Hepatocyte (in vitro differentiated cells): ENCODE measurements around the gene SPART. TPM values are rescaled to one million over a fixed set of nuclear protein-coding genes. Genes with fewer than 3 reads are reported as not detected.

ENCODE experiments used
- DNase-seq: peaks from one replicate; pipeline ENCODE4 v3.0.0-alpha.2; 2016; ENCODE audit warnings: low spot score
- H2AFZ ChIP-seq: fragments of 200-600 bp; sonication (generic); 2 replicates; pipeline ENCODE4 v1.6.0; 2016; ENCODE audit warnings: antibody characterized with exemption, mild to moderate bottlenecking
- H3K27ac ChIP-seq: fragments of 200-600 bp; sonication (generic); 2 replicates; pipeline ENCODE4 v1.5.1; 2016; ENCODE audit warnings: mild to moderate bottlenecking
- H3K27me3 ChIP-seq: fragments of 200-600 bp; sonication (generic); 2 replicates; pipeline ENCODE4 v1.6.1; 2016
- H3K36me3 ChIP-seq: fragments of 200-600 bp; sonication (generic); replicated peaks from 2 replicates; pipeline ENCODE4 v1.5.1; 2016; ENCODE audit warnings: low read depth; ENCODE audit not compliant: insufficient read depth
- H3K4me1 ChIP-seq: fragments of 200-600 bp; sonication (generic); 2 replicates; pipeline ENCODE4 v1.5.1; 2016; ENCODE audit warnings: mild to moderate bottlenecking, moderate library complexity; ENCODE audit not compliant: insufficient read depth
- H3K4me2 ChIP-seq: fragments of 200-600 bp; sonication (generic); 2 replicates; pipeline ENCODE4 v1.6.0; 2016
- H3K4me3 ChIP-seq: fragments of 200-600 bp; sonication (generic); 2 replicates; pipeline ENCODE4 v1.5.1; 2016; ENCODE audit warnings: mild to moderate bottlenecking
- H3K79me2 ChIP-seq: fragments of 200-600 bp; sonication (generic); 2 replicates; pipeline ENCODE4 v1.6.0; 2017; ENCODE audit warnings: mild to moderate bottlenecking
- H3K9me2 ChIP-seq: fragments of 200-600 bp; sonication (generic); replicated peaks from 2 replicates; pipeline ENCODE4 v1.6.0; 2017; ENCODE audit warnings: mild to moderate bottlenecking; ENCODE audit not compliant: insufficient read depth
- H3K9me3 ChIP-seq: fragments of 200-600 bp; sonication (generic); 2 replicates; pipeline ENCODE4 v1.5.1; 2016; ENCODE audit warnings: low read depth, mild to moderate bottlenecking
- H4K20me1 ChIP-seq: fragments of 200-600 bp; sonication (generic); 2 replicates; pipeline ENCODE4 v1.6.0; 2016; ENCODE audit warnings: mild to moderate bottlenecking; ENCODE audit not compliant: insufficient read depth, poor library complexity, severe bottlenecking
- EZH2 ChIP-seq: fragments of 200-600 bp; sonication (generic); IDR thresholded peaks from 2 replicates; pipeline ENCODE4 v1.6.1; 2016; ENCODE audit warnings: antibody characterized with exemption, mild to moderate bottlenecking, borderline replicate concordance
- EZH2phosphoT487 ChIP-seq: fragments of 200-600 bp; sonication (generic); IDR thresholded peaks from one replicate; pipeline ENCODE4 v1.6.1; 2018; ENCODE audit warnings: antibody characterized with exemption, mild to moderate bottlenecking, low read depth, moderate library complexity; ENCODE audit not compliant: unreplicated experiment, severe bottlenecking
- WGBS: methylation state at CpG from one replicate; pipeline ENCODE4 v1.1.6; 2016; ENCODE audit warnings: low lambda C conversion rate; ENCODE audit errors: missing lambda C conversion rate; 5-methylcytosine and 5-hydroxymethylcytosine counted together
- polyA plus RNA-seq: library from polyadenylated mRNA; unstranded; fragments of >200 nt; fragmentation: Nextera tagmentation; extraction: Ambion mirVana; gene quantifications from 2 replicates; pipeline ENCODE4 v1.2.1, GENCODE V29; 2016
- total RNA-seq: library from RNA; depleted of rRNA; stranded (reverse); fragments of >200 nt; gene quantifications from 2 replicates; pipeline ENCODE4 v1.2.3, GENCODE V29; 2014
- TF ChIP-seq, protein P1 (sequence below): fragments of 200-600 bp; sonication (generic); IDR thresholded peaks from 2 replicates; pipeline ENCODE4 v1.5.1; 2016; ENCODE audit warnings: antibody characterized with exemption, mild to moderate bottlenecking; ENCODE audit not compliant: poor library complexity

The SPART gene
- total and polyA plus RNA-seq, 2 experiments from 2014 or later, result 86.7 to 107 TPM

DNA sequence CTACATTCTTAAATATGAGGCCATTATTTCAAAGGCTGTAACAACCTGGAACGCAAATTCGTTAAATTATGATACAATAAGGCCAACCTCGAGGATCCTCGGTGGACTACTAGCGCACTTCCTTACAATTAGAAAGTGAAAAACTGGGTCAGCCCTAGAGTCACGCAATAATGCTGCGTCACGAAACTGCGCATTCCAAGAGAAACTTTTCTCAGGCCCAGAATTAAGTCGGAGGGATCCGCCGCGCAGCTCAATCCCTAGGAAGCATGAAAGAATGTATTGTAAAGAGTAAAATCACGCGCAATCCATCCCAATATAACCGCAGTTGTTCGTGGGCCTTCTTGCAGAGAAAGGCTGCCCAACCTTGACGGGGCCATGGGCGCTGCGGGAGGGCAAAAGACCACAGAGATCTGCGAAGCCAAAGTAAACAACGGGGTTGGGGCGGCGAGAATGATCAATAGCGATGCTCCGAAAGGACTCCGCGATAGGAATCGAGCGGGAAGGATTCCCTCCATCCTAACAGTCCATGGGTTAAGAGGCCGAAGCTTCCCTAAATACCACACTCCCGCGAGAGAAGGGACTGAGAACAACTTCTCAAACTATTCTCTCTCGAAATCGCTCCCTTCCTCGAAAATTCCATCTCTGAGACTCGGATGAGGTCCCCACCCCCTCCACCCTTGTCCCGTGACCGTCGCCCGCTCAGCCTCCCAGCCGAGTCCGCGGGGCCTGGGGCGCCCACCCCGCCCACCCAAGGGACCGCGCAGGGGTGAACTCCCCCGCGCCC, 564 bp downstream of the SPART start:
- DNase-seq, result peak; percentile 84
- no peaks in the 10 kb centered on the region for H3K9me3 ChIP-seq
- peaks cover 19% of the 10 kb centered on the region for H4K20me1 ChIP-seq
- no peaks in the 10 kb centered on the region for H3K27me3 ChIP-seq
- peak overlapping the region; percentile 83 for H3K4me2 ChIP-seq
- peaks cover 51% of the 10 kb centered on the region for H3K79me2 ChIP-seq
- peak overlapping the region; percentile 99 for H3K27ac ChIP-seq
- H3K9me2 ChIP-seq, result no peaks in the 10 kb centered on the region
- H2AFZ ChIP-seq, result peak overlapping the region; percentile 96
- 2% methylated on average over 49 of the region's 50 CpGs for WGBS
- H3K36me3 ChIP-seq, result no peaks in the 10 kb centered on the region
- H3K4me3 ChIP-seq, result peak overlapping the region; percentile 96
- H3K4me1 ChIP-seq, result peaks cover 3% of the 10 kb centered on the region
- no peak for TF ChIP-seq EZH2phosphoT487
- TF ChIP-seq, protein P1, sequence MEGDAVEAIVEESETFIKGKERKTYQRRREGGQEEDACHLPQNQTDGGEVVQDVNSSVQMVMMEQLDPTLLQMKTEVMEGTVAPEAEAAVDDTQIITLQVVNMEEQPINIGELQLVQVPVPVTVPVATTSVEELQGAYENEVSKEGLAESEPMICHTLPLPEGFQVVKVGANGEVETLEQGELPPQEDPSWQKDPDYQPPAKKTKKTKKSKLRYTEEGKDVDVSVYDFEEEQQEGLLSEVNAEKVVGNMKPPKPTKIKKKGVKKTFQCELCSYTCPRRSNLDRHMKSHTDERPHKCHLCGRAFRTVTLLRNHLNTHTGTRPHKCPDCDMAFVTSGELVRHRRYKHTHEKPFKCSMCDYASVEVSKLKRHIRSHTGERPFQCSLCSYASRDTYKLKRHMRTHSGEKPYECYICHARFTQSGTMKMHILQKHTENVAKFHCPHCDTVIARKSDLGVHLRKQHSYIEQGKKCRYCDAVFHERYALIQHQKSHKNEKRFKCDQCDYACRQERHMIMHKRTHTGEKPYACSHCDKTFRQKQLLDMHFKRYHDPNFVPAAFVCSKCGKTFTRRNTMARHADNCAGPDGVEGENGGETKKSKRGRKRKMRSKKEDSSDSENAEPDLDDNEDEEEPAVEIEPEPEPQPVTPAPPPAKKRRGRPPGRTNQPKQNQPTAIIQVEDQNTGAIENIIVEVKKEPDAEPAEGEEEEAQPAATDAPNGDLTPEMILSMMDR, result no peak
- no peak for TF ChIP-seq EZH2

DNA sequence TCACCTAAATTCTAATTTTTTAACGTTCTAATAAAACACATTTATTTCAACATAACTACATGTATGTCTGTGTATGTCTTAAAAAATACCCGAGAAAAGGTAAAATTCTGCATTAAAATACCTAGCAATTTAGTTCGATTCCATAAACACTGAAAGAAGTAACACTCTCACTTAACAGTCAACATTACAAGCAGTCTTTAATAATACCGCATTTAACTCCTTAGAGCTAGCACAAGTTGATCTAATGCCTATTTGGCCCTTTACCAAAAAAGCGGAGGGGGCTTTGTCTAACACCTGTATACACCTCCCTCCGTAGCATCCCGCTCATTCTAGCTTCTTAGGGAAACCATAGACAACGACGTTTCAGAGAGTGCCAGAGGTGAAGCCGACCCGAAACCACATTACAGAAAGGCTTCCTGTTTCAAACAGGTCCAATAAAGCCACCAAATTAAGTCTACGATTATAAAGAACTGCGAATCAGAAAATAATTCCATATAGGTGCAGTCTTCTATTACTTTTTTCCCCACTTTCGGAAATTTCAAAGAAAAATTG, 1.2 kb downstream of the SPART start:
- Histone ChIP-seq H3K9me2 (no peaks in the 10 kb centered on the region), H3K27ac (peak overlapping the region; percentile 99), H3K27me3 (no peaks in the 10 kb centered on the region), H2AFZ (peak overlapping the region; percentile 96), H3K9me3 (no peaks in the 10 kb centered on the region), H4K20me1 (peaks cover 20% of the 10 kb centered on the region), H3K4me3 (peak overlapping the region; percentile 96), H3K36me3 (no peaks in the 10 kb centered on the region), H3K4me2 (peak overlapping the region; percentile 83), H3K79me2 (peaks cover 57% of the 10 kb centered on the region), H3K4me1 (peaks cover 3% of the 10 kb centered on the region)
- TF ChIP-seq, protein P1, result no peak
- TF ChIP-seq EZH2 (no peak), EZH2phosphoT487 (no peak)
- peak; percentile 19 for DNase-seq
- 13% methylated on average over 14 of the region's 14 CpGs for WGBS

DNA sequence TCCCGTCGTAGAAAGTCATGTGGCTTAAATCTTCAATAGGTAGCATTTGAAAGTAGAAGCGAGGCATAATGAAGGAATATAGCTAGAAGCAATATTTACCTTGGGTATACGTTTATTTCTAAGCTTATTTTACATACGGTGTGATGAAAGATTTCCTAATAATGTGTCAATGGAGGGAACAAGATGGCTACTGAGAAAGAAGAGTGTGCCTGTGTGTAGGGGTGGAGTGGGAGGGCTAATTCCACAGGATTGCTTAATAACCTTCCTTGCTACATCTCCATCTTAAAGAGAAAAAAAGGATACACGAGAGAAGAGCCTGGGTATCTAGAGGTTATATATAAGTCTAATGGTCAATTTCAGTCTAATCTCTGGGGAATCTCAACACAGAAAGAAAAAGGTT, 2.0 kb downstream of the SPART start:
- 69% methylated on average over 6 of the region's 6 CpGs for WGBS
- H3K79me2 ChIP-seq, result peaks cover 65% of the 10 kb centered on the region
- no peak for TF ChIP-seq EZH2phosphoT487
- TF ChIP-seq EZH2, result no peak
- TF ChIP-seq, protein P1, result no peak
- peak; percentile 50 for DNase-seq
- peaks cover 3% of the 10 kb centered on the region for H3K4me1 ChIP-seq
- H3K4me2 ChIP-seq, result peak overlapping the region; percentile 83
- no peaks in the 10 kb centered on the region for H3K9me2 ChIP-seq
- no peaks in the 10 kb centered on the region for H3K27me3 ChIP-seq
- peaks cover 28% of the 10 kb centered on the region for H4K20me1 ChIP-seq
- H3K27ac ChIP-seq, result peak overlapping the region; percentile 99
- H3K36me3 ChIP-seq, result no peaks in the 10 kb centered on the region
- peak overlapping the region; percentile 5 for H2AFZ ChIP-seq
- H3K9me3 ChIP-seq, result no peaks in the 10 kb centered on the region
- peak overlapping the region; percentile 96 for H3K4me3 ChIP-seq
